ENCODE measurements around the gene TBX20. TPM values are rescaled to one million over a fixed set of nuclear protein-coding genes. Genes with fewer than 3 reads are reported as not detected.
A peak's percentile ranks its signal among the peaks of the same experiment; 100 is the strongest.

TBX20 gene
- total and polyA plus RNA-seq, 9 of the 15 experiments (the other 6 are each of a cell fraction or from before 2014, with no cell fraction given), result not detected

DNA sequence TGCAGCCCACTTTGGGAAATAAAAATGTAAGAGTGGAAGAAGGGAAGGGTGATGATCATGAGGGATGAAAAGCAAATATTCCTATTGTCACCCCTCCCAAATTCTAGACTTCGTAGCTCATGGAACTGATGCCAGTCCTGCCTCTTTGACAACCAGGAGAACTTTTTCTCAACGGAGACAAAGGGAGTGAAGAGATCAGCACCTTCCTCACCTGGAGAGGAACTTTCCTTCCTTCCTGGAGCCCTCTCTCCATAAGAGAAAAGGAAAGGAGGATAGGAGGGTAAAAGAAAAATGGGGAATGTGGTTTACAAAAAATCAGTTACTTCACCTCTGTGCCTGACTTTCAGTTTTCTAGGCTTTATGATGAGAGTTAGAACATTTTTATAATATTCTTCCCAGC is 3.4 kb downstream of the TBX20 start:
- H3K27ac ChIP-seq (ENCODE audit: extremely low read depth, low read depth, low read length), result no peak overlapping the region
- ATAC-seq (no peak), DNase-seq (ENCODE audit: extremely low read depth in 1 of 4, low spot score in 3 of 4) (no peak), FAIRE-seq (no peak)
- H3K9me3 ChIP-seq (replicated peaks; ENCODE audit: control insufficient read depth, insufficient read depth, low read depth, low read length), result no peaks in the 10 kb centered on the region
- H3K9ac ChIP-seq (ENCODE audit: insufficient read depth in 1 of 2, low read depth in 2 of 2, low read length in 2 of 2), result no peak overlapping the region
- no peak overlapping the region for H2AFZ ChIP-seq (ENCODE audit: low read depth, low read length)
- H3K4me2 ChIP-seq (ENCODE audit: insufficient read depth, low read length), result no peak overlapping the region
- ChIA-PET POLR2A (no interaction called here), CTCF (ENCODE audit: low intra/inter-chr PET ratio) (no interaction called here)
- H3K36me3 ChIP-seq (ENCODE audit: control insufficient read depth, insufficient read depth, low read length), result no peaks in the 10 kb centered on the region
- no peaks in the 10 kb centered on the region for H3K79me2 ChIP-seq (ENCODE audit: control insufficient read depth, insufficient read depth, low read length)
- H4K20me1 ChIP-seq (replicated peaks; ENCODE audit: control insufficient read depth, insufficient read depth, low read length), result no peaks in the 10 kb centered on the region
- no peak overlapping the region for H3K4me3 ChIP-seq
- H3K9me1 ChIP-seq (ENCODE audit: control insufficient read depth, insufficient read depth, low read length), result no peaks in the 10 kb centered on the region
- intact Hi-C loops (cut with micrococcal nuclease) (no loop called here), in situ Hi-C loops (cut with MboI) (no loop called here)
- TF ChIP-seq GTF2F1 (IDR thresholded peaks at IDR 0.05; ENCODE audit: low read depth, low read length), result no peak
- peaks cover 0 to 15% of the 10 kb centered on the region in 2 experiments; a peak in 2 of 5 replicates for H3K4me1 ChIP-seq (replicated peaks in 1 of 2; ENCODE audit: control insufficient read depth in 2 of 2, insufficient read depth in 2 of 2, low read length in 2 of 2)
- 0% methylated on average over 2 of the region's 2 CpGs for WGBS (ENCODE audit: insufficient coverage, low coverage, missing lambda C conversion rate)
- H3K27me3 ChIP-seq (ENCODE audit: control insufficient read depth in 2 of 2, insufficient read depth in 2 of 2, low read length in 2 of 2), result peaks cover 12 to 23% of the 10 kb centered on the region in 2 experiments; a peak in 3 of 5 replicates
- no TSS peak for BruUV-seq (replicated peaks)

DNA sequence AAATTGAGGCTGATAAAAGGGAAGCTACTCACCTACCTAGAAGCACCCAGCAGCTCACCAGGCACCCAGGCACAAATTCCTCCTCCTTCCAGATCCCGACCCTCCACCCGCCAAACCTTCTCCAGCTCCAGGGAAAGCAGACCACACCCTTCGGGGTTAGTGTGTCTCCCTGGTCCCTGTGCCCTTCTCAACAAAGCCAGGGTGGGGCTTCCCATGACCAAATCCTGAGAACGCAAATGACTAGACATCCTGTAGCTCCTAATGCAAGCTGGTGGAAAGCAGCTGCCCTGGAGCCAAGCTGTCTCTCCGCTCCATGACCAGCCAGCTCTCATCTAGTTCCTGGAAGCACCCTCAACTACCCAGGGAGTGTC is 4.4 kb downstream of the TBX20 start:
- intact Hi-C loops (cut with micrococcal nuclease), result no loop called here
- ChIA-PET CTCF (ENCODE audit: low intra/inter-chr PET ratio) (no interaction called here), POLR2A (no interaction called here)
- DNase-seq (ENCODE audit: extremely low read depth in 1 of 4, low spot score in 3 of 4) (peak in 1 of 4 experiments; percentile 3), FAIRE-seq (no peak), ATAC-seq (no peak)
- H3K36me3 ChIP-seq (ENCODE audit: control insufficient read depth, insufficient read depth, low read length), result no peaks in the 10 kb centered on the region
- BruUV-seq (replicated peaks), result no TSS peak
- H3K9me3 ChIP-seq (replicated peaks; ENCODE audit: control insufficient read depth, insufficient read depth, low read depth, low read length), result no peaks in the 10 kb centered on the region
- no peak overlapping the region for H3K4me3 ChIP-seq
- no peak overlapping the region for H3K27ac ChIP-seq (ENCODE audit: extremely low read depth, low read depth, low read length)
- H3K27me3 ChIP-seq (ENCODE audit: control insufficient read depth in 2 of 2, insufficient read depth in 2 of 2, low read length in 2 of 2), result peaks cover 6 to 15% of the 10 kb centered on the region in 2 experiments; a peak in 3 of 5 replicates
- no peaks in the 10 kb centered on the region for H4K20me1 ChIP-seq (replicated peaks; ENCODE audit: control insufficient read depth, insufficient read depth, low read length)
- WGBS (ENCODE audit: insufficient coverage, low coverage, missing lambda C conversion rate), result 0% methylated on average over 5 of the region's 5 CpGs
- H3K79me2 ChIP-seq (ENCODE audit: control insufficient read depth, insufficient read depth, low read length), result no peaks in the 10 kb centered on the region
- no peak overlapping the region for H2AFZ ChIP-seq (ENCODE audit: low read depth, low read length)
- H3K4me2 ChIP-seq (ENCODE audit: insufficient read depth, low read length), result no peak overlapping the region
- H3K9ac ChIP-seq (ENCODE audit: insufficient read depth in 1 of 2, low read depth in 2 of 2, low read length in 2 of 2), result no peak overlapping the region
- peaks cover 0 to 13% of the 10 kb centered on the region in 2 experiments; a peak in 2 of 5 replicates for H3K4me1 ChIP-seq (replicated peaks in 1 of 2; ENCODE audit: control insufficient read depth in 2 of 2, insufficient read depth in 2 of 2, low read length in 2 of 2)
- in situ Hi-C loops (cut with MboI), result no loop called here
- no peaks in the 10 kb centered on the region for H3K9me1 ChIP-seq (ENCODE audit: control insufficient read depth, insufficient read depth, low read length)
- TF ChIP-seq, protein P1, sequence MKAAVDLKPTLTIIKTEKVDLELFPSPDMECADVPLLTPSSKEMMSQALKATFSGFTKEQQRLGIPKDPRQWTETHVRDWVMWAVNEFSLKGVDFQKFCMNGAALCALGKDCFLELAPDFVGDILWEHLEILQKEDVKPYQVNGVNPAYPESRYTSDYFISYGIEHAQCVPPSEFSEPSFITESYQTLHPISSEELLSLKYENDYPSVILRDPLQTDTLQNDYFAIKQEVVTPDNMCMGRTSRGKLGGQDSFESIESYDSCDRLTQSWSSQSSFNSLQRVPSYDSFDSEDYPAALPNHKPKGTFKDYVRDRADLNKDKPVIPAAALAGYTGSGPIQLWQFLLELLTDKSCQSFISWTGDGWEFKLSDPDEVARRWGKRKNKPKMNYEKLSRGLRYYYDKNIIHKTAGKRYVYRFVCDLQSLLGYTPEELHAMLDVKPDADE (conservative IDR thresholded peaks at IDR 0.05; ENCODE audit: control insufficient read depth, low read depth, low read length), result no peak
- TF ChIP-seq, protein P2, sequence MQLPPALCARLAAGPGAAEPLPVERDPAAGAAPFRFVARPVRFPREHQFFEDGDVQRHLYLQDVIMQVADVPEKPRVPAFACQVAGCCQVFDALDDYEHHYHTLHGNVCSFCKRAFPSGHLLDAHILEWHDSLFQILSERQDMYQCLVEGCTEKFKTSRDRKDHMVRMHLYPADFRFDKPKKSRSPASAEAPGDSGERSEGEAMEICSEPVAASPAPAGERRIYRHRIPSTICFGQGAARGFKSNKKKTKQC (CRISPR knock-in tag; IDR thresholded peaks at IDR 0.05), result no peak
- TF ChIP-seq HDAC1 (IDR thresholded peaks at IDR 0.05), result no peak
- TF ChIP-seq NR2C2 (CRISPR knock-in tag; IDR thresholded peaks at IDR 0.05), result no peak
- TF ChIP-seq NR2C2 (tag; IDR thresholded peaks at IDR 0.05), result no peak
- no peak for TF ChIP-seq CTBP1 (IDR thresholded peaks at IDR 0.05; ENCODE audit: borderline replicate concordance)
- no peak for TF ChIP-seq POLR3G (IDR thresholded peaks at IDR 0.05; ENCODE audit: extremely low read depth, insufficient read length, insufficient replicate concordance)
- TF ChIP-seq, protein P3, sequence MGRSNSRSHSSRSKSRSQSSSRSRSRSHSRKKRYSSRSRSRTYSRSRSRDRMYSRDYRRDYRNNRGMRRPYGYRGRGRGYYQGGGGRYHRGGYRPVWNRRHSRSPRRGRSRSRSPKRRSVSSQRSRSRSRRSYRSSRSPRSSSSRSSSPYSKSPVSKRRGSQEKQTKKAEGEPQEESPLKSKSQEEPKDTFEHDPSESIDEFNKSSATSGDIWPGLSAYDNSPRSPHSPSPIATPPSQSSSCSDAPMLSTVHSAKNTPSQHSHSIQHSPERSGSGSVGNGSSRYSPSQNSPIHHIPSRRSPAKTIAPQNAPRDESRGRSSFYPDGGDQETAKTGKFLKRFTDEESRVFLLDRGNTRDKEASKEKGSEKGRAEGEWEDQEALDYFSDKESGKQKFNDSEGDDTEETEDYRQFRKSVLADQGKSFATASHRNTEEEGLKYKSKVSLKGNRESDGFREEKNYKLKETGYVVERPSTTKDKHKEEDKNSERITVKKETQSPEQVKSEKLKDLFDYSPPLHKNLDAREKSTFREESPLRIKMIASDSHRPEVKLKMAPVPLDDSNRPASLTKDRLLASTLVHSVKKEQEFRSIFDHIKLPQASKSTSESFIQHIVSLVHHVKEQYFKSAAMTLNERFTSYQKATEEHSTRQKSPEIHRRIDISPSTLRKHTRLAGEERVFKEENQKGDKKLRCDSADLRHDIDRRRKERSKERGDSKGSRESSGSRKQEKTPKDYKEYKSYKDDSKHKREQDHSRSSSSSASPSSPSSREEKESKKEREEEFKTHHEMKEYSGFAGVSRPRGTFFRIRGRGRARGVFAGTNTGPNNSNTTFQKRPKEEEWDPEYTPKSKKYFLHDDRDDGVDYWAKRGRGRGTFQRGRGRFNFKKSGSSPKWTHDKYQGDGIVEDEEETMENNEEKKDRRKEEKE (IDR thresholded peaks at IDR 0.05; ENCODE audit: borderline replicate concordance in 1 of 2, control insufficient read depth in 1 of 2, low read depth in 2 of 2, low read length in 1 of 2), result no peak
- no peak for TF ChIP-seq NRF1 (conservative IDR thresholded peaks at IDR 0.05 in 1 of 2, IDR thresholded peaks at IDR 0.05 in 1 of 2)
- no peak for TF ChIP-seq RBM25 (IDR thresholded peaks at IDR 0.05; ENCODE audit: low read depth, low read length, severe bottlenecking)
- TF ChIP-seq ZNF780A (CRISPR knock-in tag; IDR thresholded peaks at IDR 0.05), result no peak

Data from K562 (cell line).